Smooth muscle cell (in vitro differentiated cells): ENCODE results near the gene CLDN24. TPM values are rescaled to one million over a fixed set of nuclear protein-coding genes. Genes with fewer than 3 reads are reported as not detected.

Experiments
- DNase-seq: peaks from one replicate; lab custom pipeline; 2025; ENCODE audit not compliant: unreplicated experiment; lab: John Stamatoyannopoulos, UW
- H2AFZ ChIP-seq: fragments of 200-600 bp; sonication (generic); 2 replicates; pipeline ENCODE4 v1.6.0; 2016; ENCODE audit warnings: antibody characterized with exemption, low read depth, mild to moderate bottlenecking
- H3F3A ChIP-seq: fragments of 200-600 bp; sonication (generic); 2 replicates; pipeline ENCODE4 v1.6.0; 2017; ENCODE audit warnings: antibody characterized with exemption, low read depth
- H3K27ac ChIP-seq: fragments of 200-600 bp; sonication (generic); 2 replicates; pipeline ENCODE4 v1.5.1; 2016; ENCODE audit warnings: low read depth, mild to moderate bottlenecking
- H3K27me3 ChIP-seq: fragments of 200-600 bp; sonication (generic); 2 replicates; pipeline ENCODE4 v1.6.1; 2016; ENCODE audit warnings: low read depth, mild to moderate bottlenecking
- H3K36me3 ChIP-seq: fragments of 200-600 bp; sonication (generic); 2 replicates; pipeline ENCODE4 v1.5.1; 2016; ENCODE audit warnings: low read depth
- H3K4me1 ChIP-seq: fragments of 200-600 bp; sonication (generic); 2 replicates; pipeline ENCODE4 v1.5.1; 2016; ENCODE audit warnings: low read depth
- H3K4me2 ChIP-seq: fragments of 200-600 bp; sonication (generic); 2 replicates; pipeline ENCODE4 v1.6.0; 2016; ENCODE audit warnings: mild to moderate bottlenecking
- H3K4me3 ChIP-seq: fragments of 200-600 bp; sonication (generic); 2 replicates; pipeline ENCODE4 v1.5.1; 2016; ENCODE audit warnings: mild to moderate bottlenecking
- H3K79me2 ChIP-seq: fragments of 200-600 bp; sonication (generic); 2 replicates; pipeline ENCODE4 v1.6.0; 2016; ENCODE audit warnings: low read depth, mild to moderate bottlenecking
- H3K9ac ChIP-seq: fragments of 200-600 bp; sonication (generic); 2 replicates; pipeline ENCODE4 v1.6.0; 2016; ENCODE audit warnings: low read depth
- H3K9me3 ChIP-seq: fragments of 200-600 bp; sonication (generic); replicated peaks from 2 replicates; pipeline ENCODE4 v1.5.1; 2016; ENCODE audit warnings: low read depth
- H4K20me1 ChIP-seq: fragments of 200-600 bp; sonication (generic); 2 replicates; pipeline ENCODE4 v1.6.0; 2016; ENCODE audit warnings: low read depth
- CTCF ChIP-seq: fragments of 200-600 bp; sonication (generic); IDR thresholded peaks from 2 replicates; pipeline ENCODE4 v1.5.1; 2017; ENCODE audit warnings: borderline replicate concordance, mild to moderate bottlenecking, antibody characterized with exemption; ENCODE audit not compliant: insufficient read depth, poor library complexity, severe bottlenecking
- WGBS: methylation state at CpG from one replicate; pipeline ENCODE4 v1.1.7; 2016; ENCODE audit warnings: low lambda C conversion rate; 5-methylcytosine and 5-hydroxymethylcytosine counted together
- polyA plus RNA-seq: library from polyadenylated mRNA; unstranded; fragments of >200 nt; fragmentation: Nextera tagmentation; extraction: Ambion mirVana; gene quantifications from 2 replicates; pipeline ENCODE4 v1.2.1, GENCODE V29; 2016
- total RNA-seq: library from RNA; depleted of rRNA; stranded (reverse); fragments of >200 nt; gene quantifications from 2 replicates; pipeline ENCODE4 v1.2.3, GENCODE V29; 2014

The CLDN24 gene
- total and polyA plus RNA-seq, 2 experiments from 2014 or later, result not detected

GRCh38 chr4:183321079-183321478 is 1.1 kb downstream of the CLDN24 start:
- 87% methylated on average over 2 of the region's 2 CpGs for WGBS
- H3K4me2 ChIP-seq, result no peak overlapping the region
- DNase-seq, result no peak
- H3K4me3 ChIP-seq, result no peak overlapping the region
- no peaks in the 10 kb centered on the region for H3K9me3 ChIP-seq
- no peak overlapping the region for H3K9ac ChIP-seq
- TF ChIP-seq CTCF, result no peak
- H3K4me1 ChIP-seq, result no peaks in the 10 kb centered on the region
- no peak overlapping the region for H3K27ac ChIP-seq
- no peaks in the 10 kb centered on the region for H3K79me2 ChIP-seq
- H3K36me3 ChIP-seq, result no peaks in the 10 kb centered on the region
- H4K20me1 ChIP-seq, result no peaks in the 10 kb centered on the region
- H3F3A ChIP-seq, result no peaks in the 10 kb centered on the region
- H2AFZ ChIP-seq, result no peak overlapping the region
- H3K27me3 ChIP-seq, result no peaks in the 10 kb centered on the region

- WGBS, result 93% methylated on average over 6 of the region's 6 CpGs
- DNase-seq, result no peak
- no peaks in the 10 kb centered on the region for H3K36me3 ChIP-seq
- no peaks in the 10 kb centered on the region for H3K79me2 ChIP-seq
- H3K4me3 ChIP-seq, result no peak within 1 kb of the TSS
- H3K4me2 ChIP-seq, result no peak within 1 kb of the TSS
- no peak within 1 kb of the TSS for H3K9ac ChIP-seq
- H3K4me1 ChIP-seq, result no peaks in the 10 kb centered on the region
- H3K27me3 ChIP-seq, result no peaks in the 10 kb centered on the region
- TF ChIP-seq CTCF, result no peak
- H3K27ac ChIP-seq, result no peak within 1 kb of the TSS
- no peaks in the 10 kb centered on the region for H3K9me3 ChIP-seq
- H2AFZ ChIP-seq, result no peak within 1 kb of the TSS
- H4K20me1 ChIP-seq, result no peaks in the 10 kb centered on the region
- H3F3A ChIP-seq, result no peaks in the 10 kb centered on the region
Observed at GRCh38 chr4:183320211-183321059, 1.8 kb downstream of the CLDN24 start, which contains the start of gene CLDN22. Gene CLDN22 (minus strand): TSS chr4:183320276. CDS start chr4:183320218, 58 bp downstream.

- 95% methylated on average over 10 of the region's 10 CpGs for WGBS
- Histone ChIP-seq H3K4me2 (no peak overlapping the region), H3K79me2 (no peaks in the 10 kb centered on the region), H3K4me1 (no peaks in the 10 kb centered on the region), H2AFZ (no peak overlapping the region), H3K9ac (no peak overlapping the region), H3K36me3 (no peaks in the 10 kb centered on the region), H3K9me3 (no peaks in the 10 kb centered on the region), H3K27me3 (no peaks in the 10 kb centered on the region), H4K20me1 (no peaks in the 10 kb centered on the region), H3K4me3 (no peak overlapping the region), H3F3A (no peaks in the 10 kb centered on the region), H3K27ac (no peak overlapping the region)
- no peak for TF ChIP-seq CTCF
- no peak for DNase-seq
Observed at GRCh38 chr4:183318656-183319055, 3.6 kb downstream of the CLDN24 start.
